Karpas-422 (cell line): ENCODE results near the gene RBBP6. TPM values are rescaled to one million over a fixed set of nuclear protein-coding genes. Genes with fewer than 3 reads are reported as not detected.
"Not testable (repeated sequence)": the region's sequence is repeated elsewhere in the genome, so short reads cannot be mapped to it uniquely, and the experiment has no call there.

Source experiments
- DNase-seq: peaks from one replicate; pipeline ENCODE4 v3.0.0-alpha.2; 2015
- H2AFZ ChIP-seq: fragments of 200-600 bp; sonication (generic); 2 replicates; pipeline ENCODE4 v1.6.1; 2014; ENCODE audit warnings: antibody characterized with exemption, low read length, mixed read lengths
- H3K27ac ChIP-seq: fragments of 200-600 bp; sonication (generic); 2 replicates; pipeline ENCODE4 v1.5.1; 2014; ENCODE audit warnings: mild to moderate bottlenecking, low read length, moderate library complexity
- H3K27me3 ChIP-seq: fragments of 200-600 bp; sonication (generic); 2 replicates; pipeline ENCODE4 v1.6.1; 2014; ENCODE audit warnings: low read length, mixed read lengths
- H3K36me3 ChIP-seq: fragments of 200-600 bp; sonication (generic); 2 replicates; pipeline ENCODE4 v1.6.1; 2014; ENCODE audit warnings: low read length, mixed read lengths; ENCODE audit not compliant: insufficient read depth
- H3K4me1 ChIP-seq: fragments of 200-600 bp; sonication (generic); 2 replicates; pipeline ENCODE4 v1.6.1; 2014; ENCODE audit warnings: mild to moderate bottlenecking, low read length, mixed read lengths
- H3K4me2 ChIP-seq: fragments of 200-600 bp; sonication (generic); 2 replicates; pipeline ENCODE4 v1.6.1; 2014; ENCODE audit warnings: low read length, low read depth, mild to moderate bottlenecking; ENCODE audit not compliant: poor library complexity, severe bottlenecking
- H3K4me3 ChIP-seq: fragments of 200-600 bp; sonication (generic); 2 replicates; pipeline ENCODE4 v1.5.1; 2014; ENCODE audit warnings: mild to moderate bottlenecking, antibody characterized with exemption, low read length, mixed read lengths
- H3K79me2 ChIP-seq: fragments of 200-600 bp; sonication (generic); 2 replicates; pipeline ENCODE4 v1.6.1; 2014; ENCODE audit warnings: mild to moderate bottlenecking, low read length, mixed read lengths
- H3K9ac ChIP-seq: fragments of 200-600 bp; sonication (generic); 2 replicates; pipeline ENCODE4 v1.6.0; 2014; ENCODE audit warnings: low read length
- H3K9me2 ChIP-seq: fragments of 200-600 bp; sonication (generic), shearing (Covaris generic); replicated peaks from 2 replicates; pipeline ENCODE4 v1.6.0; 2014; ENCODE audit warnings: mild to moderate bottlenecking, low read length, moderate library complexity; ENCODE audit not compliant: insufficient read depth
- H3K9me3 ChIP-seq: fragments of 300-700, 200-600 bp; sonication (generic); 2 replicates; pipeline ENCODE4 v1.6.1; 2014; ENCODE audit warnings: low read length, mixed read lengths
- H4K20me1 ChIP-seq: fragments of 200-600 bp; sonication (generic); 2 replicates; pipeline ENCODE4 v1.6.1; 2014; ENCODE audit warnings: mild to moderate bottlenecking, antibody characterized with exemption, low read length, low read depth; ENCODE audit not compliant: insufficient read depth
- total RNA-seq: library from RNA; depleted of rRNA; stranded (reverse); fragments of >200 nt; shearing (Covaris generic); gene quantifications from 2 replicates; pipeline ENCODE4 v1.2.3, GENCODE V29; 2014; ENCODE audit warnings: low replicate concordance; rRNA removed

Gene RBBP6, protein sequence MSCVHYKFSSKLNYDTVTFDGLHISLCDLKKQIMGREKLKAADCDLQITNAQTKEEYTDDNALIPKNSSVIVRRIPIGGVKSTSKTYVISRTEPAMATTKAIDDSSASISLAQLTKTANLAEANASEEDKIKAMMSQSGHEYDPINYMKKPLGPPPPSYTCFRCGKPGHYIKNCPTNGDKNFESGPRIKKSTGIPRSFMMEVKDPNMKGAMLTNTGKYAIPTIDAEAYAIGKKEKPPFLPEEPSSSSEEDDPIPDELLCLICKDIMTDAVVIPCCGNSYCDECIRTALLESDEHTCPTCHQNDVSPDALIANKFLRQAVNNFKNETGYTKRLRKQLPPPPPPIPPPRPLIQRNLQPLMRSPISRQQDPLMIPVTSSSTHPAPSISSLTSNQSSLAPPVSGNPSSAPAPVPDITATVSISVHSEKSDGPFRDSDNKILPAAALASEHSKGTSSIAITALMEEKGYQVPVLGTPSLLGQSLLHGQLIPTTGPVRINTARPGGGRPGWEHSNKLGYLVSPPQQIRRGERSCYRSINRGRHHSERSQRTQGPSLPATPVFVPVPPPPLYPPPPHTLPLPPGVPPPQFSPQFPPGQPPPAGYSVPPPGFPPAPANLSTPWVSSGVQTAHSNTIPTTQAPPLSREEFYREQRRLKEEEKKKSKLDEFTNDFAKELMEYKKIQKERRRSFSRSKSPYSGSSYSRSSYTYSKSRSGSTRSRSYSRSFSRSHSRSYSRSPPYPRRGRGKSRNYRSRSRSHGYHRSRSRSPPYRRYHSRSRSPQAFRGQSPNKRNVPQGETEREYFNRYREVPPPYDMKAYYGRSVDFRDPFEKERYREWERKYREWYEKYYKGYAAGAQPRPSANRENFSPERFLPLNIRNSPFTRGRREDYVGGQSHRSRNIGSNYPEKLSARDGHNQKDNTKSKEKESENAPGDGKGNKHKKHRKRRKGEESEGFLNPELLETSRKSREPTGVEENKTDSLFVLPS (N-terminal part only)
- total RNA-seq = 25.7 and 45.5 TPM in 2 replicates

GRCh38 chr16:24539295-24539849, at the start of gene RBBP6:
Gene RBBP6, plus strand, starts transcription at chr16:24539566. Its CDS starts 1,061 bp downstream, at chr16:24540627.
- H3K36me3 ChIP-seq = peaks cover 24% of the 10 kb centered on the region
- no peaks in the 10 kb centered on the region for H3K9me2 ChIP-seq
- peak within 1 kb of the TSS; percentile 80 for H3K27ac ChIP-seq
- H3K9ac ChIP-seq = peak within 1 kb of the TSS; percentile 99
- peaks cover 44% of the 10 kb centered on the region for H4K20me1 ChIP-seq
- peak within 1 kb of the TSS; percentile 95 for H2AFZ ChIP-seq
- peaks cover 50% of the 10 kb centered on the region for H3K79me2 ChIP-seq
- no peaks in the 10 kb centered on the region for H3K27me3 ChIP-seq
- H3K4me3 ChIP-seq = peak within 1 kb of the TSS; percentile 97
- DNase-seq = peak; percentile 98
- H3K4me1 ChIP-seq = peaks cover 40% of the 10 kb centered on the region
- H3K4me2 ChIP-seq = peak within 1 kb of the TSS; percentile 95
- no peaks in the 10 kb centered on the region for H3K9me3 ChIP-seq

DNA sequence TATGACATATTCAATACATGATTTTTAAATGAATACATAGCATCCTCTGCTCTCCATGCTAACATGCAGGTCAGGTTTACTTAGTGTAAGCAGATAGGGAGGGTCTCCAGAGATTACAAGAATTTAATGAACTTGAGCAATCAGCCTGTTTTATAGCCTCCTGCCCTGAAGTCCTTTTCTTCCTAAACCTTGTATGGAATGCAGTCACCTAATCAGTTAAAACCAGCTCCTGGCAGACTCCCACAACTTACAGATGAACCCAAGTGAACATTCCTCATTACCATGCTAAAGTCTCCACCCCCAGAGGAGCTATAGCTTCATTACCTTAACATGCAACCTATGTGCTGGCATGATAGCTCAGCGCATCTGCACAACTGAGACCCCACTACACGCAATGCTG, 48.5 kb upstream of the RBBP6 start:
- Histone ChIP-seq H2AFZ (no peak overlapping the region), H3K27me3 (no peaks in the 10 kb centered on the region), H3K4me1 (no peaks in the 10 kb centered on the region), H3K9me3 (no peaks in the 10 kb centered on the region), H3K4me2 (no peak overlapping the region), H4K20me1 (no peaks in the 10 kb centered on the region), H3K9ac (no peak overlapping the region), H3K4me3 (no peak overlapping the region), H3K36me3 (no peaks in the 10 kb centered on the region), H3K27ac (no peak overlapping the region), H3K9me2 (no peaks in the 10 kb centered on the region), H3K79me2 (no peaks in the 10 kb centered on the region)
- no peak for DNase-seq

DNA sequence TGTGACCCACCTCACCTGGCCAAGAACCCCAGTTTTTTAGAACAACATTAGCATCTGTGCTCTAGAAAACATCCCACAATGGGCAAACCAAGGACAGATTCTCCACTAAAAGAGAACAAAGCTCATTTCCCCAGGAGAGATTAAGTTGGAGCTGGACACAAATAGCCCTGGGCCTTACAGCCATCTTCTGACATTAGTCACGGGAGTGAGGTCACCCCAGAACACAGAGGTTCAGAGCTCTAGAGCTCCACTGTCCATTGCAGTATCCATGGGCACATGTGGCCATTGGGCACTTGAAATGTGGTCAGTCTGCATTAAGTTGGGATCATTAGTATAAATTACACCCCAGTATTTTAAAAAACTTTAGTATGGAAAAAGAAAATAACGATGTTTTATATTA, 47.6 kb upstream of the RBBP6 start:
- no peaks in the 10 kb centered on the region for H4K20me1 ChIP-seq
- no peak overlapping the region for H3K27ac ChIP-seq
- H3K9ac ChIP-seq = no peak overlapping the region
- H3K36me3 ChIP-seq = no peaks in the 10 kb centered on the region
- H3K4me2 ChIP-seq = no peak overlapping the region
- no peak overlapping the region for H3K4me3 ChIP-seq
- no peaks in the 10 kb centered on the region for H3K4me1 ChIP-seq
- DNase-seq = no peak
- no peak overlapping the region for H2AFZ ChIP-seq
- no peaks in the 10 kb centered on the region for H3K79me2 ChIP-seq
- no peaks in the 10 kb centered on the region for H3K9me2 ChIP-seq
- no peaks in the 10 kb centered on the region for H3K27me3 ChIP-seq
- H3K9me3 ChIP-seq = no peaks in the 10 kb centered on the region

GRCh38 chr16:24493821-24494220, 45.5 kb upstream of the RBBP6 start:
- no peaks in the 10 kb centered on the region for H3K9me2 ChIP-seq
- H3K79me2 ChIP-seq = no peaks in the 10 kb centered on the region
- no peak overlapping the region for H3K9ac ChIP-seq
- H3K4me1 ChIP-seq = no peaks in the 10 kb centered on the region
- no peaks in the 10 kb centered on the region for H3K27me3 ChIP-seq
- no peak overlapping the region for H3K4me3 ChIP-seq
- H2AFZ ChIP-seq = no peak overlapping the region
- H3K36me3 ChIP-seq = no peaks in the 10 kb centered on the region
- H3K4me2 ChIP-seq = no peak overlapping the region
- DNase-seq = no peak
- no peaks in the 10 kb centered on the region for H4K20me1 ChIP-seq
- H3K27ac ChIP-seq = no peak overlapping the region
- no peaks in the 10 kb centered on the region for H3K9me3 ChIP-seq

DNA sequence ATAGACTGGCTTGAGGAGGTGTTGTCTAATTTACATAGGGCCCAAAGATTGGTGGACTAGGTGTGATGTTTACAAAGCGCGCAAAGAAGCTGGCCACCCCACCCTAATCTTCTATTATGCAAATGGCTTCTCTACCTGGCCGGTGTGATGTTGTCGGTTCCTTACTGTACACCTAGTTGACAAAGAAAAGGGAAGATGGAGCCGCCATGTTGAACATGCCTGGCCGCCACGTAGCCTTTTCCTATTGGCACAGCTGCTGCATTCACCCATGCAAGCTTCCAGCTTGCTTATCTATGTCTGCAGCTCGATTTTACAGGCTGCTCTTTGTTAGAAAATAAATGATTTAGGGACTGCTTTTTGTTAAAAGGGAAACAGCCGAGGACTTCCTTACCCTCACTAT, 44.2 kb upstream of the RBBP6 start:
- H3K27ac ChIP-seq, H3K27me3 ChIP-seq, H2AFZ ChIP-seq, H3K4me2 ChIP-seq, H3K4me3 ChIP-seq, H3K9me2 ChIP-seq, H3K9ac ChIP-seq, H3K4me1 ChIP-seq, H4K20me1 ChIP-seq, H3K36me3 ChIP-seq, H3K9me3 ChIP-seq, DNase-seq, H3K79me2 ChIP-seq: not testable (repeated sequence)

- H3K27ac ChIP-seq = no peak overlapping the region
- no peaks in the 10 kb centered on the region for H3K9me2 ChIP-seq
- no peak overlapping the region for H3K4me3 ChIP-seq
- no peaks in the 10 kb centered on the region for H3K4me1 ChIP-seq
- H3K36me3 ChIP-seq = no peaks in the 10 kb centered on the region
- H3K79me2 ChIP-seq = no peaks in the 10 kb centered on the region
- H4K20me1 ChIP-seq = no peaks in the 10 kb centered on the region
- H3K9me3 ChIP-seq = no peaks in the 10 kb centered on the region
- DNase-seq = no peak
- no peaks in the 10 kb centered on the region for H3K27me3 ChIP-seq
- H3K4me2 ChIP-seq = no peak overlapping the region
- no peak overlapping the region for H3K9ac ChIP-seq
- H2AFZ ChIP-seq = no peak overlapping the region
Measured at GRCh38 chr16:24497440-24497839, 41.9 kb upstream of the RBBP6 start.

DNA sequence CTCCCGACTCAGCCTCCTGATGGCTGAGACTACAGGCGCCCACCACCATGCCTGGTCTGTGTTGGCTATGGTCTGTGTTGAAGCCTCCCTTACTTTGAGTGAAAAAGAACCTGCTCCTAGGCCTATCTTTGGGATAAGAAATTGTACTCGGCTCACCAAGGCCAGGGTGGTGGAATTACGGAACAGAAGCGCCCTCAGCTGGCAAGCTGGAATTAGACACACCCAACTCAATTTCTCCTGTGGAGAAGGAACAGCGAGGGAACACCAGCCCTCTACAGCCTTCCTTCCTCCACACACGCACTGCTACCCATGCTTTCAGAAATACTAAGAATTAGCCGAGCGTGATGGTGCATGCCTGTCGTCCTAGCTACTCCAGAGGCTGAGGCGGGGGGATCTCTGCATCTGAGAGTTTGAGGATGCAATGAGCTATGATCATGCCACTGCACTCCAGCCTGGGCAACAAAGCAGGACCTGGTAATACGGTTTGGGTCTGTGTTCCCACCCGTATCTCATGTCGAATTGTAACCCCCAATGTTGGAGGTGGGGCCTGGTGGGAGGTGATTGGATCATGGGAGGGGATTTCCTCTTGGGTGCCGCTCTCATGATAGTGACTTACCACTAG, 40.1 kb upstream of the RBBP6 start:
- H3K36me3 ChIP-seq = no peaks in the 10 kb centered on the region
- H3K4me2 ChIP-seq = no peak overlapping the region
- no peak overlapping the region for H3K27ac ChIP-seq
- H3K9me3 ChIP-seq = no peaks in the 10 kb centered on the region
- H3K27me3 ChIP-seq = no peaks in the 10 kb centered on the region
- H3K9ac ChIP-seq = no peak overlapping the region
- H3K4me1 ChIP-seq = no peaks in the 10 kb centered on the region
- DNase-seq = peak; percentile 74
- no peaks in the 10 kb centered on the region for H3K9me2 ChIP-seq
- no peaks in the 10 kb centered on the region for H3K79me2 ChIP-seq
- H4K20me1 ChIP-seq = no peaks in the 10 kb centered on the region
- H2AFZ ChIP-seq = no peak overlapping the region
- H3K4me3 ChIP-seq = no peak overlapping the region
